ENCODE measurements around the gene PEAK3. TPM values are rescaled to one million over a fixed set of nuclear protein-coding genes. Genes with fewer than 3 reads are reported as not detected.

Gene PEAK3
- total RNA-seq, 1 donor from 2014 or later: 2.0 TPM

DNA sequence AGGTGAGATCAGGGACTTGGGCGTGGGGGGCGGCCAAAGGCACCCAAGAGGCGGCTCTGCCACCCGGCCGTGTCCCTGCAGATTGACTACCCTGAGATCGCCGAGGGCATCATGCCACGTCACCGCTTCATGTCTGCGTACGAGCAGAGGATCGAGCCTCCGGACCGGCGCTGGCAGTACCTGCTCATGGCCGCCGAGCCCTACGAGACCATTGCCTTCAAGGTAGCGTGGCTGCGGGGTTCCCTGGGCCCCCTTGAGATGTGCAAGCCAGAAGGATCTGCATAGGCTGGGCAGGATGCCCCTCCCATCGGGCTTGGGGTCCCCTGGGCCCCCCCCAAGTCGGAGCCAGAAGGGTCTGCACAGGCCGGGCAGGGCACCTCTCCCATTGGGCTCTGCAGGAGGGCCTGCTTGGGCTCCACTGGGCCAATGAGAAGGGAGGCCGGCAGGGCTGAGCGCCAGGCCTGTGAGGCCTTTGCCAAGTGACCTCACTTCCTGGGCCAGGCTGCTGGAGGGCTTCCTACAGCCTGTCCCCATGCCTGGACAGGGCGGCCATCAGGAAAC, 35.1 kb downstream of the PEAK3 start:
- DNase-seq (ENCODE audit: extremely low spot score in 2 of 2): no peak
- intact Hi-C loops (cut with DNase I): no loop called here
- peaks cover 4% of the 10 kb centered on the region for H3K27me3 ChIP-seq
- no peak overlapping the region for H3K4me3 ChIP-seq
- H3K4me1 ChIP-seq: peaks cover 36% of the 10 kb centered on the region
- TF ChIP-seq POLR2A (IDR thresholded peaks at IDR 0.05) (no peak), POLR2AphosphoS5 (IDR thresholded peaks at IDR 0.05; ENCODE audit: insufficient read depth in 1 of 2, low read depth in 1 of 2) (no peak)
- TF ChIP-seq, protein P1, sequence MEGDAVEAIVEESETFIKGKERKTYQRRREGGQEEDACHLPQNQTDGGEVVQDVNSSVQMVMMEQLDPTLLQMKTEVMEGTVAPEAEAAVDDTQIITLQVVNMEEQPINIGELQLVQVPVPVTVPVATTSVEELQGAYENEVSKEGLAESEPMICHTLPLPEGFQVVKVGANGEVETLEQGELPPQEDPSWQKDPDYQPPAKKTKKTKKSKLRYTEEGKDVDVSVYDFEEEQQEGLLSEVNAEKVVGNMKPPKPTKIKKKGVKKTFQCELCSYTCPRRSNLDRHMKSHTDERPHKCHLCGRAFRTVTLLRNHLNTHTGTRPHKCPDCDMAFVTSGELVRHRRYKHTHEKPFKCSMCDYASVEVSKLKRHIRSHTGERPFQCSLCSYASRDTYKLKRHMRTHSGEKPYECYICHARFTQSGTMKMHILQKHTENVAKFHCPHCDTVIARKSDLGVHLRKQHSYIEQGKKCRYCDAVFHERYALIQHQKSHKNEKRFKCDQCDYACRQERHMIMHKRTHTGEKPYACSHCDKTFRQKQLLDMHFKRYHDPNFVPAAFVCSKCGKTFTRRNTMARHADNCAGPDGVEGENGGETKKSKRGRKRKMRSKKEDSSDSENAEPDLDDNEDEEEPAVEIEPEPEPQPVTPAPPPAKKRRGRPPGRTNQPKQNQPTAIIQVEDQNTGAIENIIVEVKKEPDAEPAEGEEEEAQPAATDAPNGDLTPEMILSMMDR (IDR thresholded peaks at IDR 0.05): no peak
- no peak overlapping the region for H3K27ac ChIP-seq
- H3K9me3 ChIP-seq: no peaks in the 10 kb centered on the region
- peaks cover 7 to 54% of the 10 kb centered on the region in 2 donors for H3K36me3 ChIP-seq

DNA sequence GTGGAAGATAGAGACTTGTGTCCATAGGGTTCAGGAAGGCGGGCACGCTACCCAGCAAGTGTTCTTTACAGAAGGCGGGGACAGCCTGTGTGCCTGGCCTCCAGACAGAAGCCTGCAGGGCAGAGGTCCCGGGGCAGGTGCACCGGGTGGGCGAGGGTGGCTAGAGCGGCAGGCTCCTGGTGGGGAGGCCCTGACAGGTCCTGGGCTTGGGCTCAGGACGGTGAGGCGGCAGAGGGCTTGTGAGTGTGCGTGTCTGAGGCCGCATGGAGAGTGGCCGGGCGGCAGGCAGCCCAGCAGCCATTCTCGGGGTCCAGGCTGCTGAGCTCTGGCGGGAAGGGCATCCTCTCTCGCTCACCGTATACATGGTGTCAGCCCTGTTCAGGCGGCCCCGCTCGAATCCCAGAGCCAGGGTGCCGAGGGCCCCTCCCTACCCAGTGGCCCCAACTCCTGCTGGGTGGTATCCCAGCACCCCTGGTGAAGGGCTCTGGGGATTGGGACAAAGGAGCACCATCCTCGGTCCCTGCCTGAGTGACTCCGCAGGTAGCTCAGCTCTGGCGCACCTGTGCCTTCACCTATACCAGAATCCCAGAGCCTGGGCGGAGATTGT, 35.9 kb downstream of the PEAK3 start:
- TF ChIP-seq, protein P1 (IDR thresholded peaks at IDR 0.05): no peak
- TF ChIP-seq POLR2AphosphoS5 (IDR thresholded peaks at IDR 0.05; ENCODE audit: insufficient read depth in 1 of 2, low read depth in 1 of 2): no peak
- Histone ChIP-seq H3K36me3 (peaks cover 7 to 54% of the 10 kb centered on the region in 2 donors), H3K4me3 (no peak overlapping the region), H3K27ac (no peak overlapping the region), H3K9me3 (no peaks in the 10 kb centered on the region), H3K27me3 (no peaks in the 10 kb centered on the region), H3K4me1 (peaks cover 37% of the 10 kb centered on the region)
- no peak for DNase-seq (ENCODE audit: extremely low spot score in 2 of 2)
- intact Hi-C loops (cut with DNase I): no loop called here

DNA sequence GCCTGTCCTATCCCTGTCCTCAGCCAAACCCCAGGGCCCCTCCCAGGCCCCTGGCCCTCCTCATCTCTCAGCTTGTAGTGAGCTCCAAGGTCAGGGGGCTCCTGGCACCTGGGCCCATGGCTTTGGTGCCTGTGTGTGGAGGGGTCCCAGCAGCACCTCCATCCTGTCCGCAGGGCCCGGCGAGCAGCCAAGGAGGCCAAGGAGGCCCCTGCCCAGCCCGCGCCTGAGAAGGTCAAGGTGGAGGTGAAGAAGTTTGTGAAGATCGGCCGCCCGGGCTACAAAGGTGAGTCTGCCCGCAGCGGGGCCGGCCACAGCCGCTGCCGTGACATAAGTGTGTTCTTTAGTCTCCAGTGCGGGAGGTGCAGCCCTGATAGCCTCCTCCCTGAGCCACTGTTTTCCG, 36.7 kb downstream of the PEAK3 start:
- Histone ChIP-seq H3K4me3 (no peak overlapping the region), H3K4me1 (peaks cover 37% of the 10 kb centered on the region), H3K36me3 (peaks cover 7 to 54% of the 10 kb centered on the region in 2 donors), H3K27ac (no peak overlapping the region), H3K27me3 (no peaks in the 10 kb centered on the region), H3K9me3 (no peaks in the 10 kb centered on the region)
- no peak for TF ChIP-seq POLR2AphosphoS5 (IDR thresholded peaks at IDR 0.05; ENCODE audit: insufficient read depth in 1 of 2, low read depth in 1 of 2)
- TF ChIP-seq, protein P1 (IDR thresholded peaks at IDR 0.05): no peak
- TF ChIP-seq POLR2A (IDR thresholded peaks at IDR 0.05): no peak
- intact Hi-C loops (cut with DNase I): no loop called here
- DNase-seq (ENCODE audit: extremely low spot score in 2 of 2): no peak

DNA sequence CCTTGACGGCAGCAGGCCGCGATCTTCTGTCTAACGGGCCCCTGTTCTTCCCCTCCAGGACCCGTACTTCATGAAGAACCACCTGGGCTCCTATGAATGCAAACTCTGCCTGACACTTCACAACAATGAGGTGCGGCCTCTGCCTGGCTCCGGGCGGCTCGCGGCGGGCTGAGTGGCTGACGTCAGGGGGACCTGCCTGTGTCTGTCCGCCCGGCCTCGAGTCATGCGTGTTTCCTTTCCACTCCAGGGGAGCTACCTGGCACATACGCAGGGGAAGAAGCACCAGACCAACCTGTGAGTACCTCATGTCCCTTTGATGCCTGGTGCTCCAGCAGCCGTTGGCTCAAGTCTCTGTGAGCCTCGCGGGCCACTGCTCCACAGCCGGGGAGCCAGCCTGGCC, 37.5 kb downstream of the PEAK3 start:
- H3K4me1 ChIP-seq: peaks cover 43% of the 10 kb centered on the region
- no peak for DNase-seq (ENCODE audit: extremely low spot score in 2 of 2)
- no peak overlapping the region for H3K4me3 ChIP-seq
- TF ChIP-seq, protein P1 (IDR thresholded peaks at IDR 0.05): no peak
- TF ChIP-seq POLR2AphosphoS5 (IDR thresholded peaks at IDR 0.05; ENCODE audit: insufficient read depth in 1 of 2, low read depth in 1 of 2) (no peak), POLR2A (IDR thresholded peaks at IDR 0.05) (no peak)
- no peak overlapping the region for H3K27ac ChIP-seq
- no peaks in the 10 kb centered on the region for H3K9me3 ChIP-seq
- peaks cover 7 to 54% of the 10 kb centered on the region in 2 donors for H3K36me3 ChIP-seq
- H3K27me3 ChIP-seq: no peaks in the 10 kb centered on the region
- intact Hi-C loops (cut with DNase I): no loop called here

DNA sequence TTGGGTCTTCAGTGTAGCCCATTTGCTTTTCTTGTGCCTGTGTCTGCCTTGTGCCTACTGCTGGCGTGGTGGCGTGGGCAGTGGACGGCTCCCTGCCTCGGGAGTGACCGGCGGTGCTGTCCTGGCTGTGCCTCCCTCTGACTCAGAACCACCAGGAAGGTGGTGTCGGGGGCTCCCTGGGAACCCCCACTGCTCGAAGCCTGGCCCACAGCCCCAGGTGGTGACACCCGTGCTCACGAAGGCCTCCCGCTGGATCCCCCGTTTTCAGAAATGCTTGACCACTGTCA, 37.9 kb downstream of the PEAK3 start:
- peaks cover 47% of the 10 kb centered on the region for H3K4me1 ChIP-seq
- H3K27me3 ChIP-seq: no peaks in the 10 kb centered on the region
- no peak for DNase-seq (ENCODE audit: extremely low spot score in 2 of 2)
- peaks cover 7 to 54% of the 10 kb centered on the region in 2 donors for H3K36me3 ChIP-seq
- TF ChIP-seq POLR2A (IDR thresholded peaks at IDR 0.05) (no peak), POLR2AphosphoS5 (IDR thresholded peaks at IDR 0.05; ENCODE audit: insufficient read depth in 1 of 2, low read depth in 1 of 2) (no peak)
- TF ChIP-seq, protein P1 (IDR thresholded peaks at IDR 0.05): no peak
- intact Hi-C loops (cut with DNase I): no loop called here
- no peaks in the 10 kb centered on the region for H3K9me3 ChIP-seq
- no peak overlapping the region for H3K4me3 ChIP-seq
- no peak overlapping the region for H3K27ac ChIP-seq
